Stimulated activated naive CD8-positive, alpha-beta T cell treated with anti-CD3 and anti-CD28 coated beads, Interleukin-15, Interleukin-2, amounts not matched to agents 100 ng/mL and 50 ng/mL, for 24 hours (primary cell): ENCODE measurements around the gene MED25.

Experiments used
- H3K27ac Mint-ChIP-seq: one replicate; pipeline ENCODE4 v1.8.0; 2021; ENCODE audit warnings: mild to moderate bottlenecking, mixed read lengths
- H3K27me3 Mint-ChIP-seq: one replicate; pipeline ENCODE4 v1.8.0; 2021; ENCODE audit warnings: mixed read lengths
- H3K36me3 Mint-ChIP-seq: one replicate; pipeline ENCODE4 v1.8.0; 2021; ENCODE audit warnings: low read depth, mixed read lengths
- H3K4me1 Mint-ChIP-seq: one replicate; pipeline ENCODE4 v1.8.0; 2021; ENCODE audit warnings: low read depth, mixed read lengths
- H3K4me3 Mint-ChIP-seq: one replicate; pipeline ENCODE4 v1.8.0; 2021; ENCODE audit warnings: mild to moderate bottlenecking, mixed read lengths
- H3K9me3 Mint-ChIP-seq: one replicate; pipeline ENCODE4 v1.8.0; 2021; ENCODE audit warnings: mixed read lengths

MED25 gene

GRCh38 chr19:49817964-49818648, at the start of gene MED25:
MED25 (plus strand) TSS chr19:49818289; CDS start chr19:49818342, 53 bp downstream.
- peak within 1 kb of the TSS; percentile 99 for H3K27ac Mint-ChIP-seq
- H3K36me3 Mint-ChIP-seq, result no peaks in the 10 kb centered on the region
- H3K4me1 Mint-ChIP-seq, result peaks cover 33% of the 10 kb centered on the region

DNA sequence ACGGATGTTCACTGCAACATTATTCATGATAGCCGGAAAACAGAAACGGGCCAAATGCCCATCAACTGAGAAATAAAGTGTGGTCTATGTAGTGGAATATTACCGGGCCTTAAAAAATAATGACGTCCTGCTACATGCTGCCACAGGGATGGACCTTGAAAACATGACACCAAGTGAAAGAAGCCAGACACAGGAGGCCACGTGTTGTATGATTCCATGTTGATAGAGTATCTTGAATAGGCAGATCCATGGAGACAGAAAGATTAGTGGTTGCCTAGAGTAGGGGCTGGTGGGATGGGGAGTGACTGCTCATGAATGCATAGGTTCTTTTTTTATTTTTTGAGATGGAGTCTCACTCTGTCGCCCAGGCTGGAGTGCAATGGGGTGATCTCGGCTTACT, 47.6 kb upstream of the MED25 start:
- no peaks in the 10 kb centered on the region for H3K9me3 Mint-ChIP-seq
- peaks cover 19% of the 10 kb centered on the region for H3K36me3 Mint-ChIP-seq
- no peak overlapping the region for H3K4me3 Mint-ChIP-seq
- peak overlapping the region; percentile 26 for H3K27ac Mint-ChIP-seq
- peaks cover 38% of the 10 kb centered on the region for H3K4me1 Mint-ChIP-seq
- no peaks in the 10 kb centered on the region for H3K27me3 Mint-ChIP-seq

More at GRCh38 chr19:49817964-49818648, at the start of gene MED25:
- peak within 1 kb of the TSS; percentile 92 for H3K4me3 Mint-ChIP-seq
- H3K9me3 Mint-ChIP-seq, result no peaks in the 10 kb centered on the region
- no peaks in the 10 kb centered on the region for H3K27me3 Mint-ChIP-seq

DNA sequence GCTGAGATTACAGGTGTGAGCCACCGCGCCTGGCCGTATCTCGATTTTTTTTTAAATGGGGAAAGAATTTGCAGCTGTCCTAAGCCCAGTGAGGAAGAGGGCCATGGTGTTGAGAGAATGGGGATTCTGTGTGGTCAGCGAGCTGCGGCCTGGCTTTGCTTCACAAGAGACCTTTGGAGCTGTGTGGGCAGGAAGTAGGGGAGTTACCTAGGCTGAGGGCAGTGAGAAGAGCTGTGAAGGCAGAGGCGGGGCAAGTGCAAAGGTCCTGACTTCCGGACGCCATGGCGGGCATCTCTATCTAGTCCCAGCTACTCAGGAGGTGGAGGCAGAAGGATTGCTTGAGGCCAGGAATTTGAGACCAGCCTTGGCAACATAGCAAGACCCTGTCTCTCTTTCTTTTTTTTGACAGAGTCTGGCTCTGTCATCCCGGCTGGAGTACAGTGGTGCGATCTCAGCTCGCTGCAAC, 46.4 kb upstream of the MED25 start:
- peak overlapping the region; percentile 11 for H3K27ac Mint-ChIP-seq
- peaks cover 19% of the 10 kb centered on the region for H3K36me3 Mint-ChIP-seq
- no peaks in the 10 kb centered on the region for H3K9me3 Mint-ChIP-seq
- H3K27me3 Mint-ChIP-seq, result no peaks in the 10 kb centered on the region
- peaks cover 27% of the 10 kb centered on the region for H3K4me1 Mint-ChIP-seq
- H3K4me3 Mint-ChIP-seq, result no peak overlapping the region

DNA sequence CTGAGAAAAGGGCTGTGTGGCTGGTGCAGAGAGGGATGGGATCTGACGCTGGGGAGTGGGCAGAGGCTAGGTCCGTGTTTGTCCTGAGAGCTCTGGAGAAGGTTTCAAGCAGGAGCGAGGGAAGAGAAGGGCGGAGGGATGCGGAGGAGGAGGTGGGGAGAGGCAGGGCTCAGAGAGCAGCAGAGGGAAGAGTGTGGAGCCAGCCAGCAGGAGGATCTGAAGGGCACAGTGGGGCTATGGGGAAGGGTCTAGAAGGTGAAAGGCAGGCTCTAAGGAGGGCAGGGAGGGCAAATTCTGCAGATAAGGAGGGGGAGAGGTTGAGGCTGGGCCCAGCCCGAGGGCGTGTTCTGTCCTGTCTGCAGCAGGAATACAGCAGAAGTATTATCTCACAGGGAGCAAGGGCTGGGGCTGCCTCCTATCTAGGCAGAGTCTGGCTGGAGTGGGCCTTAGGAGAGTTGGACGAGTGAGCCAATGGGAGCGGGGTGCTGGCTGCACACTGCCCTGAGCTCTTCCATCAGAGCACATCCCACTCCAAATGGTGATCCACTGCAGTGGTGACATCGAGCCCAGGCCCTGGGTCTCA, 45.1 kb upstream of the MED25 start:
- H3K4me3 Mint-ChIP-seq, result no peak overlapping the region
- peaks cover 19% of the 10 kb centered on the region for H3K36me3 Mint-ChIP-seq
- H3K27me3 Mint-ChIP-seq, result no peaks in the 10 kb centered on the region
- H3K27ac Mint-ChIP-seq, result no peak overlapping the region
- peaks cover 19% of the 10 kb centered on the region for H3K4me1 Mint-ChIP-seq
- H3K9me3 Mint-ChIP-seq, result no peaks in the 10 kb centered on the region

GRCh38 chr19:49773663-49774350, 44.3 kb upstream of the MED25 start:
- Mint-ChIP-seq H3K27ac (no peak overlapping the region), H3K9me3 (no peaks in the 10 kb centered on the region), H3K4me3 (no peak overlapping the region), H3K4me1 (peaks cover 12% of the 10 kb centered on the region), H3K27me3 (no peaks in the 10 kb centered on the region), H3K36me3 (peaks cover 19% of the 10 kb centered on the region)

DNA sequence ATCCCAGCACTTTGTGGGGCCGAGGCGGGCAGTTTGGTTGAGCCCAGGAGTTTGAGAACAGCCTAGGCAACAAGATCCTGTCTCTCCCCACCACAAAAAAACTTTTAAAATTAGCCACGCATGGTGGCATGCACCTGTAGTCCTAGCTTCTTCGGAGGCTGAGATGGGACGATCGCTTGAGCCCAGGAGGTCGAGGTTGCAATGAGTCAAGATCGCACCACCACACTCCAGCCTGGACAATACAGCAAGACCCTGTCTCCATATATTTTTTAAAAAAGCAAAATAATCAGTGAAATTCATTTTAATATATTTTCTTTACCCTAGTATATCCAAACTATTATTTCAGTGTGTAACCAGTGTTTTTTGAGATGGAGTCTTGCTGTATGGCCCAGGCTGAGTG, 43.1 kb upstream of the MED25 start:
- peaks cover 12% of the 10 kb centered on the region for H3K4me1 Mint-ChIP-seq
- no peak overlapping the region for H3K4me3 Mint-ChIP-seq
- H3K27ac Mint-ChIP-seq, result no peak overlapping the region
- no peaks in the 10 kb centered on the region for H3K27me3 Mint-ChIP-seq
- H3K9me3 Mint-ChIP-seq, result no peaks in the 10 kb centered on the region
- peaks cover 18% of the 10 kb centered on the region for H3K36me3 Mint-ChIP-seq

- peaks cover 11% of the 10 kb centered on the region for H3K36me3 Mint-ChIP-seq
- H3K9me3 Mint-ChIP-seq, result no peaks in the 10 kb centered on the region
- H3K27me3 Mint-ChIP-seq, result no peaks in the 10 kb centered on the region
- no peak overlapping the region for H3K4me3 Mint-ChIP-seq
- peaks cover 10% of the 10 kb centered on the region for H3K4me1 Mint-ChIP-seq
- peak overlapping the region; percentile 9 for H3K27ac Mint-ChIP-seq
Measured at GRCh38 chr19:49775742-49776370, 42.2 kb upstream of the MED25 start.

DNA sequence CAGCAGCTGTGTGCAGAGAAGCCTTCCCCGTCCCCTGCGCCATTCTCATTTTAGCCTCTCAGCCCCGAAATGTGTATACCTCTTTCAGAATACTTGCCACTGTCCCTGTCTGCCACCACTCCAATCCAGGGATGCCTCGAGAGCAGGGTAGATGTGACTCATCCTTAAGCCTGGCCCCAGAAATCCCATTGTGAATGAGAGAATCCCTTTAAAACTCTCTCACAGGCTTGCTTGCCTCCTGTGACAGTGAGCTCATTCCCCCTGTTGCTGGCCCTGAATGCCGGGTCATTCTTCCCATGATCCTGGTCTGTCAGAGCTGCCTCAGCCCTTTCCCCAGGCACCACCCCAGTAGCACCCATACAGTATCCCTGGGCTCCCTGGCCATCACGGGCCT, 41.7 kb upstream of the MED25 start:
- peaks cover 9% of the 10 kb centered on the region for H3K4me1 Mint-ChIP-seq
- no peak overlapping the region for H3K4me3 Mint-ChIP-seq
- H3K36me3 Mint-ChIP-seq, result peaks cover 11% of the 10 kb centered on the region
- peak overlapping the region; percentile 9 for H3K27ac Mint-ChIP-seq
- no peaks in the 10 kb centered on the region for H3K27me3 Mint-ChIP-seq
- no peaks in the 10 kb centered on the region for H3K9me3 Mint-ChIP-seq

DNA sequence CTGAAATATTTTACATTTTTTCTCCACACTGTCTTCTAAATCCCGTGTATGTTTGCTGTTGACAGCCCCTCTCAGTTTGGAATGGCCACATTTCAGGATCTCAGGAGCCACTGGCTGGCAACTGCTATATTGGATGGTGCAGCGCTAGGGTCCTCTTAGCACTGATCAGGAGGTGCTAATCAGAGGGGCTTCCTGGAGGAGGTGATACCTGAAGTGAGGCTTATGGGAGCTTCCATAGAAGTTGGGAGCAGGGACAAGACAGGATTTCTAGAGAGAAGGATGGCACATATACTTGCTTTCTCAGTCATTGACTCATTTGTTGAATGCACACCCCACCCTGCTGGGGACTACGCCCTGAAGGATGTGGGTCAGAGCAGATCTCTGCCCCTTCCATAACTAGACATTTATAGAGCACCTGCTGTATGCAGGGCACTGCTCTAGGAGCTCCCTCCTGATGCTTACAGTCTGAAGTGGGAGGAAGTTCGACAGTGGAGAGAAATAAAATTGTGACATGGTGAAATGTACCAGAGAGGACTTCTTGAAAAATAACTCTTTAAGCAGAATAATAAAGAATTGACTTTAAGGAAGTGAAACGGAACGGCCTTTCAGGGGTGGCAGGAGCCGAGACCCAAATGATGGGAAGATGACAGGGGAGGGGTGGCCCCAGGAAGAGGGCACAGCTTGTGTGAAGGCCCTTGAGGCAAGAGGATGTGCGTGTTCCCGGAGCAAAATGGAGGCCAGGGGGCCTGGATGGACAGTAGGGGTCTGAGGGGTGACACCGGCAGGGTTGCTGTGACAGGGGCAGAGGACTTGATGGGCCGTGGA, 38.1 kb upstream of the MED25 start:
- peaks cover 5% of the 10 kb centered on the region for H3K4me1 Mint-ChIP-seq
- H3K9me3 Mint-ChIP-seq, result no peaks in the 10 kb centered on the region
- H3K4me3 Mint-ChIP-seq, result no peak overlapping the region
- H3K27ac Mint-ChIP-seq, result no peak overlapping the region
- no peaks in the 10 kb centered on the region for H3K27me3 Mint-ChIP-seq
- H3K36me3 Mint-ChIP-seq, result peaks cover 17% of the 10 kb centered on the region

GRCh38 chr19:49780861-49781260, 37.2 kb upstream of the MED25 start:
- no peaks in the 10 kb centered on the region for H3K9me3 Mint-ChIP-seq
- H3K36me3 Mint-ChIP-seq, result peaks cover 22% of the 10 kb centered on the region
- no peak overlapping the region for H3K27ac Mint-ChIP-seq
- no peaks in the 10 kb centered on the region for H3K27me3 Mint-ChIP-seq
- peaks cover 5% of the 10 kb centered on the region for H3K4me1 Mint-ChIP-seq
- H3K4me3 Mint-ChIP-seq, result no peak overlapping the region

DNA sequence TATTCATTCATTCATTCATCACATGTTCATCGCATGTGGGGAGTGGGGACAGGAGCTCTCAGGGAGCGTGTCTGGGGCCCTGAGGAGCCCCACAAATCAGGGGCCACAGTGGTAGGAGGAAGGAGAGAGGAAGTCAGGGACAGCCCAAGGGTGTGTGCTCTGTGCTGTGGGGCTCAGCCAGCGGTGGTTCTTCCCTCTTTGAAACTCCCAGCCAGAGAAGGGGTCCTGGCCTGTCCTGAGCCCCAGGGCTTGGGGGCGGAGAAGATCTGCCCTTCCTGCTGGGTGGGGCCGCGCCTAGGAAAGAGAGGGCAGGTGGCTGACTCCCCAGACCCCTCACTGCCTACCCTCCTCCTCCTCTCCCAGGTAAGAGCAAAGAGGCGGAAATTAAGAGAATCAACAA, 36.7 kb upstream of the MED25 start:
- H3K4me1 Mint-ChIP-seq, result peaks cover 5% of the 10 kb centered on the region
- H3K4me3 Mint-ChIP-seq, result no peak overlapping the region
- H3K27me3 Mint-ChIP-seq, result no peaks in the 10 kb centered on the region
- H3K9me3 Mint-ChIP-seq, result no peaks in the 10 kb centered on the region
- peaks cover 22% of the 10 kb centered on the region for H3K36me3 Mint-ChIP-seq
- no peak overlapping the region for H3K27ac Mint-ChIP-seq

DNA sequence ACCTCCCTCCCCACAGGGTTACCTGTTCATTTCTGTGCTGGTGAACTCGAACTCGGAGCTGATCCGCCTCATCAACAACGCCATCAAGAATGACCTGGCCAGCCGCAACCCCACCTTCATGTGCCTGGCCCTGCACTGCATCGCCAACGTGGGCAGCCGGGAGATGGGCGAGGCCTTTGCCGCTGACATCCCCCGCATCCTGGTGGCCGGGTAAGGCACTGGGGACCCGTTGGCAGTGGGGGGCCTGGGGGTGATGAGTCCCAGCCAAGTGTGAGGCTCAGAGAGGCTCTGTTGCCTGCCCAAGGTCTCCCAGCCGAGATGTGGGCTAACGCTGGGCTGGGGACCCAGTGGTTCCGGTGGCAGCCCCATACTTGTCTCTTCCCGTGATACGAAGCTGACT, 35.6 kb upstream of the MED25 start:
- Mint-ChIP-seq H3K36me3 (peaks cover 23% of the 10 kb centered on the region), H3K27ac (no peak overlapping the region), H3K27me3 (no peaks in the 10 kb centered on the region)

DNA sequence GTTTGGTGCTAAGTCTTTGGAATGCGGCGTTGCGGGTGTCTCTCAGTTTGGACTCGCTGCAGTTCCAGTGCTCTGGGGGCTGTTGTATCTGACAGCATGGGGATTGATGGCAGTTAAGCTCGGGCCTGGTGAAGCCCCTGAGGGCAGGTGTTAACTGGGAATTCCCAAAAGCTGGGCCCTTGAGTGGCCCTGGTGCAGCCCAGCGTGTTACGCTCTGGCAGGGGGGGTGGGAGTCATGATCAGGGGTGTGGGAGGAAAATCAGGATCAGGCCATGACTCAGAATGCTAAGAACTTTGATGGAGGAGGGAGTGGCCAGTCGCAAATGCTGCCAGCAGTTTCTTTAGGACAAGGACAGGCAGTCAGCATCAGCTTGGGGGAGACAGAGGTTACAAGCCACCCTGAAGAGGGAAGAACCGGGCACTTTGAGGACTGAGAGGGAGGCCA, 31.7 kb upstream of the MED25 start:
- no peak overlapping the region for H3K27ac Mint-ChIP-seq
- H3K4me3 Mint-ChIP-seq, result no peak overlapping the region
- H3K27me3 Mint-ChIP-seq, result no peaks in the 10 kb centered on the region
- H3K4me1 Mint-ChIP-seq, result no peaks in the 10 kb centered on the region
- no peaks in the 10 kb centered on the region for H3K9me3 Mint-ChIP-seq
- H3K36me3 Mint-ChIP-seq, result peaks cover 39% of the 10 kb centered on the region

More for the DNA sequence above, 35.6 kb upstream of the MED25 start:
- peaks cover 5% of the 10 kb centered on the region for H3K4me1 Mint-ChIP-seq
- no peaks in the 10 kb centered on the region for H3K9me3 Mint-ChIP-seq
- H3K4me3 Mint-ChIP-seq, result no peak overlapping the region

- Mint-ChIP-seq H3K27me3 (no peaks in the 10 kb centered on the region), H3K9me3 (no peaks in the 10 kb centered on the region), H3K36me3 (peaks cover 41% of the 10 kb centered on the region), H3K4me3 (no peak overlapping the region), H3K27ac (no peak overlapping the region), H3K4me1 (no peaks in the 10 kb centered on the region)
Measured at GRCh38 chr19:49787746-49788145, 30.3 kb upstream of the MED25 start.
